SK-N-MC (cell line): Measurements from ENCODE around the gene SMAD3.

ENCODE experiments used
- DNase-seq: peaks from one replicate; pipeline ENCODE4 v3.0.0-alpha.2; 2011; ENCODE audit warnings: low read depth, low spot score
- H3K27ac ChIP-seq: fragments of 200-600 bp; sonication (generic); 2 replicates; pipeline ENCODE4 v1.5.1; 2016; ENCODE audit warnings: mixed run types
- H3K36me3 ChIP-seq: fragments of 200-600 bp; sonication (generic); 2 replicates; pipeline ENCODE4 v1.6.1; 2017; ENCODE audit warnings: antibody characterized with exemption, low read length, mixed read lengths; ENCODE audit not compliant: insufficient read depth
- H3K4me3 ChIP-seq: fragments of 200-600 bp; sonication (generic); 2 replicates; pipeline ENCODE4 v1.5.1; 2016
- H3K9ac ChIP-seq: fragments of 200-600 bp; sonication (generic); 2 replicates; pipeline ENCODE4 v1.8.0; 2017; ENCODE audit warnings: mixed run types, mixed read lengths; ENCODE audit not compliant: insufficient read length
- H3K9me3 ChIP-seq: fragments of 200-600 bp; sonication (generic); 2 replicates; pipeline ENCODE4 v1.6.1; 2017; ENCODE audit warnings: low read depth, mild to moderate bottlenecking, antibody characterized with exemption, low read length, moderate library complexity, mixed read lengths
- EZH2 ChIP-seq: fragments of 200-600 bp; sonication (generic); IDR thresholded peaks from one replicate; pipeline ENCODE4 v1.6.1; 2017; ENCODE audit warnings: antibody characterized with exemption
- FOXP2 ChIP-seq: optimal IDR thresholded peaks from 2 replicates; pipeline ENCODE3; 2011; ENCODE audit warnings: mild to moderate bottlenecking, moderate library complexity; ENCODE audit not compliant: insufficient read depth; ENCODE audit errors: extremely low read length, control extremely low read depth
- POLR2AphosphoS5 ChIP-seq: IDR thresholded peaks from 2 replicates; pipeline ENCODE4 v1.6.1; 2012; ENCODE audit warnings: mild to moderate bottlenecking, low read depth, low read length, borderline replicate concordance

Gene SMAD3

DNA sequence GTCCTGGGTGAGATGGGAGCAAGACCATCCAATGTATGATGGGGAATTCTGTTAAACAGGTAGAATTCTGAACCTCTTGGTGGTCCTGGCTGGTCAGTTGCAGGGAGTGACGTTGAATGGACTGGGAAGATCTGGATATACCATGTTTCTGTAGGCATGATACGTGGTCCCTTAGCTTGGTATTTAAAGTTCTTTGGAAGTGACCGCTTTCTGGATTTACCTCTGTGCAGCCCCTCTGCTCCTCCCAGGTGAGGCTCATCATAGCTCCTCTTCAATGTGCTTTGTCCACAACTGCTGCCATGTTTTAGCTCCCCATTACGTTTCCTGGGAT lies 37.2 kb downstream of the SMAD3 start:
- no peak for TF ChIP-seq FOXP2
- no peak for TF ChIP-seq EZH2
- TF ChIP-seq POLR2AphosphoS5, result no peak
- Histone ChIP-seq H3K4me3 (no peak overlapping the region), H3K36me3 (no peaks in the 10 kb centered on the region), H3K9ac (no peak overlapping the region), H3K9me3 (no peaks in the 10 kb centered on the region), H3K27ac (no peak overlapping the region)
- DNase-seq, result no peak

DNA sequence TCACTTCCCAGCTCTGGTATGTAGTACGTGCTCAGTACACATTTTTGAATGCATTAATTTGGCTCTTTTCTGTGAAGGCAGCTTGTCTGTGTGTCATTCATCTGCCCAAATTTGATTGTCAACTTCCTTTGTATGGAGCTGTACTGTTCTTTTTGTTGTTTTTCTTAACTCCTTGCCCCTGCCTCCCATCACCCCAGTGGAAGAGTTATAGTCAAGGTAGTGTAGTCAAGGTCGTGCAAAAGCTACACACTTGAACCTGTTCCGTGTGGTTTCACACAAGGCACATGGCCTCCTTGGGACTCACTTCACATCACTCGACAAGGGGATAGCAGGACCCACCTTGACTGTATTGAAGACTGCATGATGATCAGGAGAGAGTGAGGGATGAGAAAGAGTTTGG lies 37.6 kb downstream of the SMAD3 start:
- no peaks in the 10 kb centered on the region for H3K9me3 ChIP-seq
- H3K27ac ChIP-seq, result no peak overlapping the region
- no peak for TF ChIP-seq POLR2AphosphoS5
- H3K9ac ChIP-seq, result no peak overlapping the region
- no peaks in the 10 kb centered on the region for H3K36me3 ChIP-seq
- H3K4me3 ChIP-seq, result no peak overlapping the region
- DNase-seq, result no peak

DNA sequence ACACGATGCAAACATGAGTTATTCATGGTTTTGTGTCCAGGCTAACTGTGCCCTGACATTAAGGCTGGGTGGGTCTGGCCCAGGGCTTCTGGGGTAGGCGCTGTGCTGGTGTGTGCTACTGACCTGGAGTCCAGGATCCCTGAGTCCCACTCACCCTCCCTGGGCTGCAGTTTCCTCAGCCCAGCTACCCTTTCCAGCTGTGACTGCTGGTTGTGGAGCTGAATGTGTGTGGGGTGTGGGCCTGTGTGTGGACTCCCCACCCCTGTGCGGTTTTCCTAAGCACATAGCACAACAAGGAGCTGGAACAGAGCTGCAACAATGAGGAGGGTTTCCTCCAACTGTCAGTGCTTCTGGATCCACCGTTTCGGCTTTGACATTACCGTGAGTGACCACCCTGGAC lies 38.0 kb downstream of the SMAD3 start:
- H3K36me3 ChIP-seq, result no peaks in the 10 kb centered on the region
- TF ChIP-seq EZH2, result no peak
- no peak for TF ChIP-seq POLR2AphosphoS5
- TF ChIP-seq FOXP2, result no peak
- no peak overlapping the region for H3K9ac ChIP-seq
- no peak overlapping the region for H3K4me3 ChIP-seq
- no peaks in the 10 kb centered on the region for H3K9me3 ChIP-seq
- H3K27ac ChIP-seq, result 0 out of 2 replicates have a peak overlapping the region, but pooled peaks have one; percentile 9
- DNase-seq, result no peak

DNA sequence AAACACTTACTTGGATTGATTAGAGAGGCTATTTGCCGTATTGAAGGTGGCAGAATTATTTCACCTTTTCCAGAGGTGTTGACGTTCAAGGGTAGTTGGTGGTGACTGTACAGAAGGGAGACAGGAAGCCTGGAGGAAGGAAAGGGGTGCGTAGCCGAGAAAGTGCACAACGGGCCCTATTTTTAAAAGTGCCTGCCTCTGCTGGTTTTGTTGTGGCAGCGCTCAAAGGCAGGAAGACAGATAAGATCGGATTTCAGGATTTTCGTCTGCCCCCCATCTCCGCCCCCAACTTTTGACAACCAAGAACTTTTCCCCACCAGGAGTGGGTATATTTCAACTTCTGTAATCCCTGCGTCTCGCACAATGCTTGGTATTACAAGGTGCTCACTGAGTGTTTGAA lies 38.5 kb downstream of the SMAD3 start:
- Histone ChIP-seq H3K9ac (no peak overlapping the region), H3K27ac (0 out of 2 replicates have a peak overlapping the region, but pooled peaks have one; percentile 9), H3K9me3 (no peaks in the 10 kb centered on the region), H3K4me3 (no peak overlapping the region), H3K36me3 (no peaks in the 10 kb centered on the region)
- DNase-seq, result no peak
- TF ChIP-seq FOXP2 (no peak), POLR2AphosphoS5 (no peak), EZH2 (no peak)

DNA sequence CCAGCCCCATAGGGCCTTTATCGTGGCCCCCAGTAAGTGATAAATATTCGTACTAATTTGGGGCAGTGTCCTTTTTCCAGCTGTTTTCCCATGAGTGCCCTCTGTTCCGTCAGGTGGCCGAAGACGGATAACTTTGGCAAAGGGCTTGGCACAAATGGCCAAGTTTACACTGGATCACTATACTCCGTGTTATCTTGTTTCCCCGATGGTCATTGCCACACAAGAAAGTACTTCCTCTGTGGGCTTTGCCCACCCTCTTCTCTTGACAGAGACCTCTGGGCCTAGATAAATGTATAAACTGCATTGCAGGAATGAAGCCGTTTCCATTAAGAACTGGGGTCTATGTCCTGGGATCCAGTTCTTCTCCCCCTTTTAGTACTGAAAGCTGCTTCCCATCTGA lies 39.1 kb downstream of the SMAD3 start:
- Histone ChIP-seq H3K4me3 (no peak overlapping the region), H3K9me3 (no peaks in the 10 kb centered on the region), H3K27ac (no peak overlapping the region), H3K36me3 (no peaks in the 10 kb centered on the region), H3K9ac (no peak overlapping the region)
- TF ChIP-seq POLR2AphosphoS5 (no peak), EZH2 (no peak), FOXP2 (no peak)
- DNase-seq, result no peak

DNA sequence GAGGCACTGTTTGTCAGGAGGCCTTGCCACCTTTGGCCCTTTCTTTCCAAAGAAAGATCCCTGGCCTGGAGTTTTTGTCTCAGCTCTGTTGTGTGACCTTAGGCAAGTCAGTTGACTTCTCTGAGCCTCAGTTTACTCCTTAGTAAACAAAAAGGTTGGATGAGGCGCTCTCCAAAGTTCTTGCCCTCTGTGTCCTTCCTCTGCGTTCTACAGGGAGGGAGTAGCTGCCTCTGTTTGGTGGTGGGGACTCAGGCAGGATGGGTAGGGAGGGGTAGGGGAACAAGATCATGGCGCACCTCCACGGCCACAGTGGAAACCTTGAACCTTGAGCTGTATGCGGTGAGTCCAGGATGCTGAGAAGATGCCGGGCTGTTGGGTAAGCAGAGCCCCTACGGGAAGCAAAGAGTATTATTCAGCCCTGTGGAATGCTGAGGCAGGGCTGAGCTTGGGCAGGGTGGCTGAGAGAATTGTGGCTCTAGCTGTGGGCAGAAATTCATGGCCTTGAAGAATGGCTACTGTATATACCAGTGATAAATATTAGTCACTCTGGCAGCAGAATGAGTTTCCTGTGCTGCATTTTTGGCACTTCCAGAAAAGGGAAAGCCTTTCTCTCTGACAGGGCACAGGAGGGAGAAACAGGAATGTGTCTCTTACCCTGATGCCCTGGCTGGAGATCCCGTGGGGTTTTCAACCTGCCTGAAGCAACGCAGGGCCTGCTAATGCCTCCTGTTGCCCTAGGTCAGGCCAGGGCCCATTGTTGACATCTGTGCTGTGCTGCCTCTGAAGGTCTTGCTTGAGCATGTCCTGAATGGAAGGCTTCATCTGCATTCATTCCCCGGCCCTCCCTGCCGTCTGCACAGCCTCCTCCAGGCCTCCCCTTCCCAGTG lies 39.9 kb downstream of the SMAD3 start:
- Histone ChIP-seq H3K9ac (no peak overlapping the region), H3K36me3 (no peaks in the 10 kb centered on the region), H3K9me3 (peaks cover 1% of the 10 kb centered on the region; the same call in 1 of the 2 replicates), H3K27ac (no peak overlapping the region), H3K4me3 (no peak overlapping the region)
- DNase-seq, result no peak
- TF ChIP-seq EZH2 (no peak), POLR2AphosphoS5 (no peak), FOXP2 (no peak)

DNA sequence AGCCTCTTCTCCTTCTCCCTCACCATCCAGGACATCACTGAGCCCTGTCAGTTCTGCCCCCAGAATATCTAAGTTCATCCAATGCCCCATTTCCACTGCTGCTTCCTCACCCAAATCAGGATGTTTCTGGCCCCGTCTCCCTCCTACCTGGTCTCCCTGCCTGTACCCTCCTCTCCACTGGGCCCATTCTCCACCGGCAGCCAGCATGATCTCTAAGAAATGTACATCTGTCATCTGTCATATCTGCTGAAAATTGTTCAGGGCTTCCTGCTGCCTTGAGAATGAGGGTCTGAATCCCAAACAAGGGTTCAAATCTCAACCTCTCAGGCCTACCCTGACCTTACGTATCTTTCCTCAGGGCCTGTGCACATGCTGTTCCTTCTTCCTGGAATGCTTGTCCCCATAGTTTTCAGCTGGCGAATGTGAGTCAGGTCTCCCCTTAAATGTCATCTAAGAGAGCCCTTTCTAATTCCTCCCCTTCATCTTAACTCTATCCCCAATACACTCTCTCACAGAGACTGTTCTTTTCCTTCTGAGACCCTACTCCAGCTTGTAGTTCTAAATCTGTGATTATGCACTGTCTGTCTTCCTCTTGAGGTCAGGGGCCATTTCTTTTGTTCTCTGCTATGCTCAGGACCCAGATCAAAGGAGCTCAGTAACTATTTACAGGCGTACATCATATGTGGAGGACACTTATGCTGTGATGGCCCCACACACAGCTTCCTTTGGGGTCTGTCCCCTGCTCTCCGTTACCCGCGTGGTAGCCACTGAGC lies 40.8 kb downstream of the SMAD3 start:
- no peak for TF ChIP-seq POLR2AphosphoS5
- TF ChIP-seq FOXP2, result no peak
- TF ChIP-seq EZH2, result no peak
- Histone ChIP-seq H3K9me3 (peaks cover 7% of the 10 kb centered on the region; the same call in 1 of the 2 replicates), H3K4me3 (no peak overlapping the region), H3K36me3 (no peaks in the 10 kb centered on the region), H3K27ac (no peak overlapping the region), H3K9ac (no peak overlapping the region)
- no peak for DNase-seq

DNA sequence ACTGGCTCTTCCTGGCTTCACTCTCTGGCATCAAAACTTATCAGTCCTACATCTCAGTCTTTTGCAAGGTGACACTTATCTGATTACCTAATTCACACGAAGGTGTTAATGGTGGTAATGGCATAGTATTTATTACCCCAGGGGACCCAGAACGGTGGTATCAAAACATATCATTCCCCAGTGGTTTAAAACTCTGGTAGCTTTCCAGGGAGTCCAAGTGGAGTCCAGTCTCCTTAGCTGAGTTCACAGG lies 41.3 kb downstream of the SMAD3 start:
- peaks cover 9% of the 10 kb centered on the region; the same call in 1 of the 2 replicates for H3K9me3 ChIP-seq
- H3K4me3 ChIP-seq, result no peak overlapping the region
- H3K36me3 ChIP-seq, result no peaks in the 10 kb centered on the region
- TF ChIP-seq EZH2 (no peak), FOXP2 (no peak), POLR2AphosphoS5 (no peak)
- no peak overlapping the region for H3K27ac ChIP-seq
- no peak overlapping the region for H3K9ac ChIP-seq
- DNase-seq, result no peak
